Prostate gland (tissue), 2 donors: ENCODE data around the gene TBL1X.

Experiments used
- POLR2A ChIP-seq: fragments of 450-650 bp; IDR thresholded peaks from one replicate; pipeline ENCODE4 v1.6.1; 2016; ENCODE audit warnings: antibody characterized with exemption, mild to moderate bottlenecking
- POLR2AphosphoS5 ChIP-seq: sonication (generic); formaldehyde crosslinking; IDR thresholded peaks from one replicate; pipeline ENCODE4 v1.6.1; 2017; ENCODE audit warnings: antibody characterized with exemption
- TF ChIP-seq, protein P1 (sequence below), 4 experiments: fragments of 200-600 bp in 2 of 4; fragments of 450-650 bp in 2 of 4; sonication (generic) in 2 of 4; IDR thresholded peaks; 1 replicate in 3 of 4; 2 replicates in 1 of 4; pipeline ENCODE4 v1.5.1; 2016 to 2019; ENCODE audit warnings: antibody characterized with exemption in 4 of 4, mild to moderate bottlenecking in 2 of 4, moderate library complexity in 2 of 4

DNA sequence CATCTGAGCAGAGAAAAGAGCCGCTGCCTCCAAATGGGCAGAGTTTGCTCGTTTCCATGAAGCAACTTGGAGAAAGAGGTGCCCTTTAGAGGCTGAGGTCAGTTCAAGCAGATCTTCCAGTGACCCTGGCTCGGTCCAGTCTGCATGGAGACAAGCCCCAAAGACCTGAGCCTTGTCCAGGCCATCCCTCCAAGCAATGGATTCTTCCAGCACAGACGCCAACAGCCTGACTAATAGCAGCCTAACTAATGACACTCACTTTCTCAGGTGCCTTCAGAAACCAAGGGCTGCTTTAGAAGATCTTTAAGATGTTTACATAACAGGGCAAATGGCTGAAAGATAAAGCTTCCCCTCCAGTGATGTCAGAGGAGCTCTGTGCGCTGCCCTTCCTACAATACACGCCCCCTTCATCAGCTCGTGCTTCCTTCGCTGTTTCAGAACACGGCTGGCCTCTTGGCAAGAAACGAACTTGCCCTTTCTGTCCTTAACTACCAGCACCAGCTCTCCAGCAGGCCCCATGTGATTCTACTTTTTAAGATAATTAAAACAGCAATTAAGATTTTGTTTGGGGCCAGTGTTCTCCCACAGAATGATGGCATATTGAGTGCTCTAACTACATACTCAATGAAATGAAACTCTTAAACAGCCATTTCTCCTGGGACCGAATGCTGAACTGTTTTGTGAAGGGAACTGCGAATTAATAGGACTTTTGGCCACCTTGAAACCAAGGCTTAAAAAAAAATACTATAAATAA lies 181.8 kb downstream of the TBL1X start:
- TF ChIP-seq, protein P1, sequence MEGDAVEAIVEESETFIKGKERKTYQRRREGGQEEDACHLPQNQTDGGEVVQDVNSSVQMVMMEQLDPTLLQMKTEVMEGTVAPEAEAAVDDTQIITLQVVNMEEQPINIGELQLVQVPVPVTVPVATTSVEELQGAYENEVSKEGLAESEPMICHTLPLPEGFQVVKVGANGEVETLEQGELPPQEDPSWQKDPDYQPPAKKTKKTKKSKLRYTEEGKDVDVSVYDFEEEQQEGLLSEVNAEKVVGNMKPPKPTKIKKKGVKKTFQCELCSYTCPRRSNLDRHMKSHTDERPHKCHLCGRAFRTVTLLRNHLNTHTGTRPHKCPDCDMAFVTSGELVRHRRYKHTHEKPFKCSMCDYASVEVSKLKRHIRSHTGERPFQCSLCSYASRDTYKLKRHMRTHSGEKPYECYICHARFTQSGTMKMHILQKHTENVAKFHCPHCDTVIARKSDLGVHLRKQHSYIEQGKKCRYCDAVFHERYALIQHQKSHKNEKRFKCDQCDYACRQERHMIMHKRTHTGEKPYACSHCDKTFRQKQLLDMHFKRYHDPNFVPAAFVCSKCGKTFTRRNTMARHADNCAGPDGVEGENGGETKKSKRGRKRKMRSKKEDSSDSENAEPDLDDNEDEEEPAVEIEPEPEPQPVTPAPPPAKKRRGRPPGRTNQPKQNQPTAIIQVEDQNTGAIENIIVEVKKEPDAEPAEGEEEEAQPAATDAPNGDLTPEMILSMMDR (IDR thresholded peaks at IDR 0.05): no peak
- TF ChIP-seq POLR2A (no peak), POLR2AphosphoS5 (no peak)
